NOMO-1 treated with DMSO at 0.1 percent for 48 hours (cell line): ENCODE measurements around the gene ZNF581.

Experiments used
- DNase-seq: peaks from one replicate; lab custom pipeline; 2025; ENCODE audit not compliant: unreplicated experiment; lab: John Stamatoyannopoulos, UW

ZNF581 gene, protein sequence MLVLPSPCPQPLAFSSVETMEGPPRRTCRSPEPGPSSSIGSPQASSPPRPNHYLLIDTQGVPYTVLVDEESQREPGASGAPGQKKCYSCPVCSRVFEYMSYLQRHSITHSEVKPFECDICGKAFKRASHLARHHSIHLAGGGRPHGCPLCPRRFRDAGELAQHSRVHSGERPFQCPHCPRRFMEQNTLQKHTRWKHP

DNA sequence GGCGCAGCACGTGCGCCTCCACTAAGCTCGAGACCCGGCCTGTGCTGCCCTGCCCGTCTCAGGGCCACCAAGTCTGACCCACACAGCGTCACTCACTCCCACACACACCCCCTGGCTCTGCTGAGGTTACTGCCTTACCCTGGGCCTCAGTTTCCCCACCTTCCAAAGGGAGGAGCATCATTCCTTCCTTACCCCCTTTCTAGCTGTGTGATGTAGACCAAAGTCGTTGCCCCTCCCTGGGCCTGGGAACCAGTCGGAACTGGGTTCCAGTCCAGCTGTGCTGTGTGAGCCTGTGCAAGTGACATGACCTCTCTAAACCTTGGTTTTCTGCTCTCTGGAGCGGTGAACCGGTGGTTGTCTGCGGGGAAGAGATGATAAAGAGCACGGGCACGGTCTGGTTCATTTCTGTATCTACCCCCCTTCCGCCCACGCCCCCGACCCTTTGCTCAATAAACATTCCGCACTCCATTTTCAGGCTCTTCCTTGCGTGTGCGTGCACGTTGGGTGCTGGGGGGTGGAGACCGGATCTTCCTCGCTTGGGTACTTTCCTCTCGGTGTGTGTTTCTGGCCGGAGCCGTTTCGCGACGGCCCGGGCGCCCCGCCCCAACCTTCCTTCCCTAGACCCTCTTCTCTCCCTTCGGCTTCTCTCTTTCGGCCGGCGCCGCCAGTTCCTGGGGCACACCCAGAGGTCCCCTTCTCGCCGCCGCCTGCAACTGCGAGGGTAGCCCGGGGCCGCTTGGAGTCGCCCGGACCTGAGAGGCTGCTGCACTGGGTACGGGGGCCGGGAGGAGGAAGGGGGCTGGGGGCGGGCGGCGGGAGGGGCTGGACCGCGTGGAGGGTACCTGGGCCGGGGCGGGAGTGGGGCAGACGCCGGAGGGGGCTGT lies at the start of gene ZNF581:
Gene ZNF581, plus strand, starts transcription at position 647 of the 884 bp plus-strand sequence. CDS start 923 bp downstream, outside the sequence.
- peak; percentile 69 for DNase-seq

DNA sequence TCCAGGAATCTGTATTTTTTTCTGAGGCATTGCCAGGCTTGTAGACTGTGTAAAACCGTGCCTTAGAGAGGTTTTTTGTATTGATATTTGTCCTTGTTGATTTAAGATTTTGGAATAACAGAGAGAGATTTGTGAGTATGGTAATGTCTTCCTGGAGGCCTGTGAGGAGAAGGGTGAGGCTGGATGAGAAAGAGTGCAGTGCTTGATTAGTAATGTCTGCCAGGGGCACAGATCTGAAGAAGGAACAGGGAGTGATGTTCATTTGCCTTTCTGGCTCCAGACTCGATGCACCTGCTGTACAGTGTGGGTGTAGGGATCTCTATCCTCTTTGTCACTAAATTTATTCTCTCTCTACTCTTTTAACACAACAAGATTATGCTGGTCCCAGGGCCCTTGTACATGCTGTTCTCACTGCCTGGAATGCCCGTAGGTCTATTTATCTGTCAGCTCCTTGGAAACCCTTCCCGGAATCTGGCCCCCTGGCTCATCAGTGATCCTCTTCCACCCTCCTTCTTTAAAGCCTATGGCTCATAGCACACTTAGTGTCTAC lies 48.4 kb upstream of the ZNF581 start:
- DNase-seq: no peak

DNA sequence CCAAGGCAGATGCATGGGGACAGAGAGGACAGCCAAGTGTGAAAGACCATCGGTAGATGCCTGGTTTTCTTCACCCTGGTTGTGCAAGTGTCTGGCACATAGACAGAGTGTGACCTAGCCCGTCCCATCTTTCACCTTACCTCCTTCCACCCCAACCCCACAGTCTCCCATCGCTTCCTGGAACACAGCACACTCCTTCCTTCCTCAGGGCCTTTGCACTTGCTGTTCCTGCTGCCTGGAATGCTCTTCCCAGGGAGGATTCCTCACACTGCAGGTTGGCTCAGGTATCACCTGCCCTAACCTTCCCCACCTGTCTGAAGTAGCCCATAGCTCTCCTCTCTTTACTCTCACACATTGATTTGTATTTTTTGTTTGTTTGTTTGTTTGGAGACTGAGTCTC lies 47.1 kb upstream of the ZNF581 start:
- DNase-seq: no peak

DNA sequence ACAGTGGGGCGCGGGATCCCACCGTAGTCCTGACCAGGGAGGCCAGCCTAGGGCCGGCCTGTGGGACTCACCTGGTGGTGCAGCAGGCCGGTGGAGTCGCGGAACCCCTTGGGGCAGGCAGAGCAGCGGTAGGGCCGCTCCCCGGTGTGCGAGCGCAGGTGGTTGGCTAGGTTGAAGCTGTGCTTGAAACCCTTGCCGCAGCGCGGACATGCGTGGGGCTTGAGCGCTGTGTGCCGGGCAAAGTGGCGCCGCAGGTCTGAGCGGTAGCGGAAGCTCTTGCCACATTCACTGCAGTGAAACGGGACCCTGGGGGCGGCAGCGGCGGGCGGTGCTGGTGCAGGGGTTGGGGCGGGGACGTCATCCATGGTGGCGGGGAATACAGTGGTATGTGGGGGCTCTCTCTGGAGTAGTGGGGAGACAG lies 45.9 kb upstream of the ZNF581 start:
- DNase-seq: no peak

DNA sequence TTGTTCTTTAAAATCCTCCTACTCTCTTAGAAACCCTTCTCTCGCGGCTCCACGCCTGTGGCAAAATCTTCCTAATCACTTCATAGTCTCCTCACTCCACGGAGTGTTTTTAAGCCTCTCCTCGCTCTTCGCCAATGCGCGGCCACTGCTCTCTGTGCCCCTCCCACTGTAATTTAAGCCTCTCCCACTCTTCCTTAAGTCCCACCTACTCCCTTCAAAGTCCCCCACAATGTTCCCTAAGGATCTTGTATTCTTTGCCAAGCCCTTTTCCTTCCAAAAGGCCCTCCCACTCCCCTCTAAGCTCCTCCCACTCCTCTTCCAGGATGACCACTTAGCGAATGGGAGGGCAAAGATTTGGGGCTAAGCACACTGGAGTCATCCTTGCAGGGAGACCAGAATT lies 45.4 kb upstream of the ZNF581 start:
- DNase-seq: no peak

DNA sequence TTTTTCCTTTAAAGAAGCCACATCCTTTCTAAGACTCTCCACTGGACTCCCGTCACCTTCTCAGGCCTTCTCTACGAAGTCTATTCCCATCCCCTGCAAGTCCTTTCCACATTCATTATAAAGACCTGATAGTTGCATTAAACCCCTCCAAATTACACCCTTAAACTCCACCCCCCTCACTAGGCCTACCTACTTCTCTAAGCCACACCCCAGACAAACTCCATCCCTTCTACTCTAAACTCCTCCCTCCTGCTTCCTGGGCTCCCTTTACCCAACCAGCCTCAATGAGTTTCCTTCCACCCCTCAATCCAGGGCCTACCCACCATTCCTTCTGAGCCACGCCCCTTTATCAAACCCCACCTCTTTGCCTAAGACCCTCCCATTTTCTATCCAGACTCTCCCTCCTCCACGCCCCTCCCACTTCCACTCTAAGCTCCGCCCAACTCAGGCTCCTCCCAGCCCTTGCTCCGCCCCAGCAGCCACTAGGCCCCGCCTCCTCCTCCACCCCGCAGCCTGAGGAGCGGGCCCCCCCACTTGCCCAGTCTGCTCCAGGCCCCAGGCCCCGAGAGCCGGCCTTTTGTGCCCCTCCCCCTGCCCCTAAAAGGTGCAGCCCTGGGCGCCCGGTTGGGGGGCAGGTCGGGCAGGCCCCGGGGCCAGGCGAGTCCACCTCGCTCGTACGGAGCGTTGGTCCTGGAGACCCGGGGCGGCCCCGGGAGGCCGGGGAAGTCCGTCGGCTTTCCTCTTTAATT lies 44.6 kb upstream of the ZNF581 start:
- peak; percentile 84 for DNase-seq

DNA sequence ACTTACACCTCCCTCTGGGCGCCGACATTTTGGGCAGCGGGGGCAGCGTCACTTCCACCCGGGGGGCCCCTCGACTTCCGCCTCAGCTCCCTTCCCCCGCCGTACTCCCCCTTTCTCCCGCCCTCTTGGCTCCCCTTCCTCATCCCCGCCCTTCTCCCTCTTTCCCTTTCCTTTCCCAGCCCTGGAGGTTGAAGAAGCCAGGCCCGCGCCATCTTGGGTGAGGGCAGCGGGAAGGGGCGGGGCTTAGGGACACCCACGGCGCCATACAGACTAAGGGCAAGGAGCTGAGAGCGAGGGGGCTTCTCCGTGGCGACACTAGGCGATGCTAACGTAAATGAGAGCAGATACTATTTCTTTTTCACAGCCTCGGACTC lies 44.0 kb upstream of the ZNF581 start, which contains the start of gene FIZ1:
Gene FIZ1, minus strand, starts transcription at position 50 of the 374 bp plus-strand sequence. CDS start 1,652 bp downstream, outside the sequence.
- DNase-seq: peak; percentile 99

DNA sequence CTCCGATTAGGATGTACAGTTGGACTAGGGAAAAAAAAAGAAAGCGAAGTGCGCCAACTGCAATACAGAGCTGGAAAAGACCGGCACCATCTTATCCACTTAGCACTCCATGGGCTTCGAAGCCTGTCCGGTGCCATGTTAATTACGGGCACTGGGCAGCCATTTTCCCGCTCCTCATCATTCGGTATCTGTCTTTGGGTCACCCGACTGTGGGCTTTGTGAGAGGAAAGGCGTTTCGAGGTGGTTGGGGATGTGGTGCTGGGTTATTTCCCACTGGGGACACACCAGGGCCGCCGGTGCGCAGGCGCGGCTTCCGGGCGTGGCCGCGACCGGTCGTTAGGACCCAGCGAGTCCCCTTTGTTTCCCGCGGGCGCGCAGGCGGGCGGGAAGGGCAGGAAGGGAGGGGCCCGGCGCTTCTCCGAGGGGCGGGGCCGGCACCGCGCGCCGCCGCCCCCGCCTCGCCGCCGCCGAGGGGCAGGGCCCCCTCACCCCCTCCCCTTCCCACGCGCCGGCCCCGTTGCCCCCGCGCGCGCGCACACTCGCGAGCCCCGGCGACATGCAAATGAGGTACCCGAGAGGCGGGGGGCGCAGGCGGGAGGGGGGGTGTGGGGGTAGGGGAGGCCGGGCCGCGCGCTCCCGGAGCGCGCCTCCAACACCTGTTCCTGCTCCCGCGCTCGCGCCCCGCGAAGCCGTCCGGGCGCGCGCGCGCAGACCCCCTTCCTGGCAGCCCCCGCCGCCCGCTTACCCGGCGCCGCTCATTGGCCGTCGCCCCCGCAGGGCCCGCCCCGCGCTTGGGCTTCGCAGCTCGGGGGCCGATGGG lies 43.4 kb upstream of the ZNF581 start, which contains the start of gene ZNF524:
Gene ZNF524, plus strand, starts transcription at position 447 of the 820 bp plus-strand sequence. CDS start 1,825 bp downstream, outside the sequence.
- peak; percentile 90 for DNase-seq

DNA sequence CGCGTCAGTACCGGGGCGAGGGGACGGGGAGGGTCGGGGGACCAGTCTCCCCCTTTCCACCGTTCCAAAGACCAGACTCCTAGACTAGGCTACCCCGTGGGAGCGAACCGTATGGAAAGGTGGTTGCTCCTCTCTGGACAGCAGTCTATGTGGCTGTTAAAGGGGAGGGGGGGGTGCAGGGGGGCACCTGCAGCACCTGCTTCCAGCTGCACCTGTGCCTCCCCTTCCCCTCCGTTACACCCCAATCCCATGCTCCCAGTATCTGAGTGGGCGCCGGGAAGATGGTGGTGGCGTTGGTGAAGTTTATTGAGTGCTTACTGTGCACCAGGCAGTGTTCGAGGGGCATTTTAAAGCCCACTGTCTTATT lies 42.8 kb upstream of the ZNF581 start:
- DNase-seq: no peak

DNA sequence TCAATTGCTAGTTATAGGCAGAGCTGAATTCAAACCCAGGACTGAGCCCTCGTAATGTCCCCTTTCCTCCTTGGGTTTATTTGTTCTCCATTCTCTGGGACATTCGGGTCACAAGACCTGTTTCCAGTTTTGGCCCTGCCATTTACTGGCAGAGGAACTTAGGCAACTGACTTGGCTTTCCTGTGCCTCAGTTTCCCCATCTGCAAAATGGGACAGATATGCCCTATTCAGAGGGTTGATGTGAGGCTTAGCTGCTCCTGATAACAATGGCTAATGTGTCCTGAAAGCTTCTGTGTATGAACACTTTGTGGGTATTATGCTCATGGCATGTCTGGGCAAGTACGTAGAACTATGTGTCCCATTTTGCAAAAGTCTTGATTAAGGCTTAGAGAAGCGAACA lies 42.4 kb upstream of the ZNF581 start:
- DNase-seq: no peak

DNA sequence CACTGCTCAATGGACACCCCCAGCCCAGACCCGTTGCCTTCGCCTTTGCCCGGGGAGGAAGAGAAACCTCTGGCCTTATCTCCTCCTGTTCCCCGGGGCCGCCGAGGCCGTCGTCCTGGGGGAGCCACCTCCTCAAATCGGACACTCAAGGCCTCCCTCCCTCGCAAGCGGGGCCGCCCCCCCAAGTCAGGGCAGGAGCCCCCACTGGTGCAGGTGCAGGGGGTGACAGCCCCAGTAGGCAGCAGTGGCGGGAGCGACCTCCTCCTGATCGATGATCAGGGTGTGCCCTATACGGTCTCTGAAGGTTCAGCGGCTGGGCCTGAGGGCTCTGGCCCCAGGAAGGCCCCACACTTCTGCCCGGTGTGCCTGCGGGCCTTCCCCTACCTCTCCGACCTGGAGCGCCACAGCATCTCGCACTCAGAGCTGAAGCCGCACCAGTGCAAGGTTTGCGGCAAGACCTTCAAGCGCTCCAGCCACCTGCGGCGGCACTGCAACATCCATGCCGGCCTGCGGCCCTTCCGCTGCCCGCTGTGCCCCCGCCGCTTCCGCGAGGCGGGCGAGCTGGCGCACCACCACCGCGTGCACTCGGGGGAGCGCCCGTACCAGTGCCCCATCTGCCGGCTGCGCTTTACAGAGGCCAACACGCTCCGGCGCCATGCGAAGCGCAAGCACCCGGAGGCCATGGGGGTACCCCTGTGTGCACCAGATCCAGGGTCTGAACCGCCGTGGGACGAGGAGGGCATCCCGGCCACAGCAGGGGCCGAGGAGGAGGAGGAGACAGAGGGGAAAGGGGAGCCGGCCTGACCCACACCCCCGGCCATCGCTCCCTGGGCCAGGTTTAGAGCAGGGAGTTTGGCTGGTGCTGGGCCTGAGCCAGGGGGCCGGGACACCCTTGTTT lies 41.1 kb upstream of the ZNF581 start:
- DNase-seq: no peak

DNA sequence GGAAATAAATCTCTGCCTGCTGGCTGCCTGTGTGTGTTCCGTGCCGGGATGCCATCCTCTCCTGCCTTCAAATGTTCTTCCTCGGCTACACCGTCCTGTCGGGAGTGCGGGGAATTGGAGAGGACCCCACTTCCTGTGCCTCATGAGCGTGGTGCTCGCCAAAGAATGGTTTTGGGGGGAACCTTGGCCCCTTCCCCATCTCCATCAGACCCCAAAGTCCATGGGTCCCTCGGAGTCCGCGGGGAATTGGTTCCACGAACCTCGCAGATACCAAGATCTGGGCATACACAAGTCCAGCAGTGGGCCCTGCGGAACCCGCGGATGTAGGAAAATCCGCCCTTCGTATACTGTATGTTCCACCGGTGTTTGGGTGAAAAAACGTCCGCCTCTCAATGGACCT lies 40.3 kb upstream of the ZNF581 start:
- no peak for DNase-seq

DNA sequence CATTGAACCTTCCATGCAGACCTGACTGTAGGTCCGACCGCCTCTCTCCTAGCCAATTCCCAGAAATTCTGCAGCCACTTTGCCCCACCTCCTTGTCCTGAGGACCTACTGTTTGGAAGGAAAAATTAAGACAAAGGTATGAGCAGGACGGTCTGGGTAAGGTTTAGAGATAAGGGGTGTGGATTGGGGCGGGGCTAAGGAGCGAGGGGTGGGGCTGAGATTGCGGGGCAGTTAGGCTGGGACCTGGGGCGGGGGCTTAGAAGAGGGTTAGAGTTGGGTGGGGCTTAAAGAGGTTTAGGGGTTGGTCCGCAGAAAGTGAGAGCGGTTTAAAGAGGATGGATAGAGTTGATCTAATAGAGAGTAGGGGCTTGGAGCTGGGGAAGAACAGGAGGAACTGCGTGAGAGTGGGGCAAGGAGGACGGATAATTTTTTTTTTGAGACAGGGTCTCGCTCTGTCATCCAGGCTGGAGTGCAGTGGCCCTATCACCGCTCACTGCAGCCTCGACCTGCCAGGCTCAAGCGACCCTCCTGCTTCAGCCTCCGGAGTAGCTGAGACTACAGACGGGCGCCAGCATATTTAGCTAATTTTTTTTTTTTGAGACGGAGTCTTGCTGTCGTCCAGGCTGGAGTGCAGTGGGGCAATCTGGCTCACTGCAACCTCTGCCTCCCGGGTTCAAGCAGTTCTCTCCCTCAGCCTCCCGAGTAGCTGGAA lies 39.7 kb upstream of the ZNF581 start:
- no peak for DNase-seq

DNA sequence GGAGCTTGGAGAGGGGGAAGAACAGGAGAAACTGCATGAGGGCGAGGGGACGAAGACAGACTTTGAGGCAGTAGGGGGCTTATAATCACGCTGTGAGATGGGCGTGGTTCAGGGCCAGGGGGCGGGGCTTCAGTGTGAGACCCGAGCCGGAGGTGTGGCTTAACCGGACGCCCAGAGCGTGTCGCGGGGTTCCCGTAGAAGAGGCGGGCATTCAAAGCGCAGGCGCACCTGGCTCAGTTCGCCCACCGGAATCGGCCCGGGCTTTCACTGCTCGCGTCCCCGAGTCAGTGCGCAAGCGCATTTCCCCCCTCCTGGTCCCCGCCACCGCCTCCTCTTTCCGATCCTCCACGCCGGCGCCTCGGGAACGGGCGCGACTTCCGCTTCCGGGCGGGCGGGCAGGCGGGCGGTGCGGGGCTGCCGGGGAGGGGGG lies 38.2 kb upstream of the ZNF581 start:
- peak; percentile 89 for DNase-seq

DNA sequence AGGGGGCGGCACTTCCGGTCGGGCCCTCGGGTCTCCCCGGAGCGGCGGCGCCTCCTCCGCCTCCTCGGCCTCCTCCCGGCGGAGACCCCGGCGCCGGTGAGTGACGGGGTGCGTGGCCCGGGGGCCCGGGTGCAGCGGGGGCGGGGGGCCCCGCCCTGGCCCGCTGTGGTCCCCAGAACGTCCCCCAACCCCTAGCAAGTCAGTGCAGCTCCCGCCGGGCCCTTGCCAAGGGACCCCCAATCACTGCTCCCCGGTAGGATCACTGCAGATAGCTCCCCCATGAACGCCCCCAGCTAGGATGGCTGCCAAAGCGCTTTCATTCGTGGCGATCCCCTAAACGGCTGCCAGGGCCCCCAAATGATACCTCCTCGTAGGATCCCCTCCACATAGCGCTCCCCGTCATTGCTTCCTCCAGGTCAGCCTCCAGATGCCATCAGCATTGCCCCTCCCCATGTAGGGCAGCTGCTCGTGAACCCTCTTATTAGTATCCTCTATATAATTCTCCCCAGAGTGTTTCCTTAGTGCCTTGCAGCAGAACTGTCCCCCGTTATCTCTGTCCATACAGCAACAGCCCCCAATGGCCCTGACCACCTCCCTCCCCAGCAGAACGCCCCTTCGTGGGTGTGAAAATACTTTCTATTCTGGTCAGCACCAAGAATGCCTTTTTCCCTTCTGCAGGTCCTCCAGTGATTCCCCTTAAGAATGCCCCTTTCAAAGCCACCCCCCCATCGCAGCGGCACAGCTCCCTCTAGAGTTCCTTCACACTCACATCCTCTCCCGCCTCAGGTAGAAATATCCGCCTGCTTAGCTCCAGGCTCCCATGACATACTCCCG lies 37.6 kb upstream of the ZNF581 start, which contains the start of gene ZNF865:
Gene ZNF865, plus strand, starts transcription at position 11 of the 834 bp plus-strand sequence. CDS start 7,972 bp downstream, outside the sequence.
- DNase-seq: peak; percentile 61

DNA sequence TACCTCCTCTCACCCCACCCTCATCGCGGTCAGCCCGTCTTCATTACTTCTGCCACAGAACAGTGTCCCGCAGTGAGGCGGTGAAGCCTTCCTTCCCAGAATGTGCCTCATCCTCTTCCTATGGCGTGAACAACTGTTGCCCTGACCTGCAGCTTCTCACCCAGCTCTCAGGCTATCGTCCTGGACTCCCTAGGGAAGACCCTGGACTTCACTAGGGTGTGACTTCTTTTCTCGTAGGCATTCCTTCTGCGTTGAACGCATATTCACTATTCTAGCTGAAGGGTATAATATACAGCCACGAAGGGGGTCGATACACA lies 37.0 kb upstream of the ZNF581 start:
- DNase-seq: no peak

DNA sequence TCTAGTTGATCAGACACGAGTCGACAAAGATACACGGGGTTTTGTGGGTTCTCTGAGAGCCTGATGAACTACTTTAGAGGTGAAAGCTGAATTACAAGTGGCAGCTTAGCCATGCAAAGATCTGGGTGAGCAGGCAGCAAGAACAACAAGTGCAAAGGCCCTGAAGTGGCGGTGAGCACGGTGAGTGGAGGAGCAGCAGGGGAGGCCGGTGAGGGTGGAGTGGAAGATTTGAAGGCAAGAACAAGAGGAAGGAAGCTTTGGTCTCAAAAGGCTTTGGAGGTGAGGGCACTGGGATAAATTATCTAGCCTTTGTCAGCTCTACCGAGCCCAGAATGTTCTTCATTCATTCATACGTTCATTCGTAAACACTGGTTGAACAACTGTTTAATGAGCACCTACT lies 36.6 kb upstream of the ZNF581 start:
- no peak for DNase-seq

DNA sequence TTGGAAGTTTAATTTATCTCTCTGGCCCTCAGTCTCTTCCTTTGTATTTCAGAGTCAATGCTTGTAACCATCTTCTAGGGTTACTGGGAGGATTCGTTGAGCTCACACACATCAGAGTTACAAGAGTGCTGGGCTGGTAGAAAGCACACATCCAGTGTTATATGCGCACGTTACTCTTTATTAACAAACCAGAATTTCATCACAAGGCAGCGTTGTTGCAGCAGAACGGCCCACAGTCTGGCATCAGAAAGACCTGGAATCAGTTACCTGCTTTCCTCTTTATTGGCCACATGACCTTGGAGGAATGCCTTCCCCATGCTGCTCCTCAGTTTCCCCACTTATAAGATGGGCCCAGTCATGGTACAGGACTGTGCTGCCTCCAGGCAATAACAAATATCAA lies 34.1 kb upstream of the ZNF581 start:
- no peak for DNase-seq
